HG03520 (cell line): ENCODE measurements around the gene DSCAML1.

ENCODE experiments used
- ATAC-seq: cut with Tn5 transposase; IDR thresholded peaks from one replicate; pipeline ENCODE4 v1.9.1; 2021; ENCODE audit warnings: mild to moderate bottlenecking, moderate library complexity; ENCODE audit not compliant: unreplicated experiment

The DSCAML1 gene

DNA sequence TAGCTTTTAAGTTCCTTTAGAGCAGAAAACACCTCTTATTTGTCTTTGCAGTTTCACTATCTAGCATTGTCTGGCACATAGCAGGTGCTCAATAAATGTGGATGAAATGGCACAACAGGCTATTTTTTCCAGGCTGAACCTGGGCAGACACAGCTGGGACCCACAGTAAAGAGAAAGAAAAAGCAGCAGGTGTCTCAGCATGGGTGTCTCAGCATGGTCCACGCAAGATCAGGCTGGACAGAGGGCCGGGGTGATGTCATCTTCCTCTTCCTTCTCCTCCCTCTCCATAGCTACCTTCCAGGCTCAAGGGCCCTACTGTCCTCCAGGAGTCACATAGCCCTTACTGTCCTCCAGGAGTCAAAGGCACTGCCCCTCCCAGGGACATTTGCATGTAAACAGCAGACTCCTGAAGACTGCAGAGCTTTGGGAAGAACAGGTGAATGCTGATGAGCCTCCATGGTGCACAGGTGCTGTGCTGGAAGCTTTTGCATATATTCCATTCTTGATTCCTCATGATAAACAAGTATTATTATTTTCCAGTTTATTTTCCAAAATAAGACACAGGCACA is 65.2 kb downstream of the DSCAML1 start:
- no peak for ATAC-seq

DNA sequence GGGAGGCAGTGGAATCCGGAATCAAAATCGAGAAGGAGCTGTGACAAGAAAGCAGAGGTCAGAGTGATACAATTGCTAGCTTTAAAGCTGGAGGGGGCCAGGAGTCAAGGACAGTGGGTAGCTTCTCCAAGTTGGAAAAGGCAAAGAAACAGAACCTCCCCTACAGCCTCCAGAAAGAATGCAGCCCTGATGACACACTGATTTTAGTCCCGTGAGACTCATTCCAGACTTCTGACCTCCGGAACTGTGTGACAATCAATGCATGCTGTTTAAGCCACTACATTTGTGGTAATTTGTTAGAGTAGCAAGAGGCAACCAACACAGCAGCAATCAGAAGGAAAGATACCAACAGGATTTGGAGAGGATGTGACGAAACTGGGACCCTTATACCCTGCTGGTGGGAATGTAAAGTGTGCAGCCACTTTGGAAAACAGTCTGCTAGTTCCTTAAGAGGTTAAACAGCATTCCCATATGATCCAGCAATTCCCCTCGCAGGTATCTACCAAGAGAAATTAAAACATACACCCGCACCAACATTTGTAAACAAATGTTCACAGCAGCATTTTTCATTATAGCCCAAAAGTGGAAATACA is 66.7 kb downstream of the DSCAML1 start:
- ATAC-seq = no peak

DNA sequence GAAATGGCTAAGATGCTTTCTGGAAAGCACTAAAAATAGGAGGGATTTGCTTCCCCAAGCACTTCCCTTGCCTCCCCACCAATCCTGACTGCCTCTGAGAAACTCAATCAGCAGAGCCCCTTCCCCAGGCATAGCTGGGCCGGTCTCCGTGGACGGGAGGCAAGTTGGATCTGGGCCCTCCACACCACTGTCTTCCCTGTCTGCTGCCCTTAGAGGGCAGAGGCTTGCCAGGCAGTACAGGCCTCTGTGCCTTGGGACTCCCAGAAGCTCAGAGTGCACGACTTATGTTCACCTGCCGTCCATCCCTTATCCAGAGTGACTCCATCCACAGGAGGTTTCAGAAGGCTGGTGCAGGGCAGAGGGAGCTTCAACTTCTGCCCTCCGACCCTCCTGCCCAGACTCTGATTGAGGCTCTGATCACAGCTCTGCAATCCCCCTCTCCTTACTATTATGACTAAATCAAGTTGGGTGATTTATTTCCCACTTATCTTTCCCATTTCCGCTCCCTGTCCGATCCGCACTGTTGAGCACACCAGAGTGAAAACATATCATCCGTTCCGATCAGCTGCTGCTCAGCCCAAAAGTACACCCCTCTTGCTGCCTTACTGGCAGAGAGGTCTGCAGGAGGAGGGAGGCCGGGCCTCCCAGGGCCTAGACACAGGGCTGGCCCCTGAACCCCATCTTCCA is 71.8 kb downstream of the DSCAML1 start:
- ATAC-seq = no peak

DNA sequence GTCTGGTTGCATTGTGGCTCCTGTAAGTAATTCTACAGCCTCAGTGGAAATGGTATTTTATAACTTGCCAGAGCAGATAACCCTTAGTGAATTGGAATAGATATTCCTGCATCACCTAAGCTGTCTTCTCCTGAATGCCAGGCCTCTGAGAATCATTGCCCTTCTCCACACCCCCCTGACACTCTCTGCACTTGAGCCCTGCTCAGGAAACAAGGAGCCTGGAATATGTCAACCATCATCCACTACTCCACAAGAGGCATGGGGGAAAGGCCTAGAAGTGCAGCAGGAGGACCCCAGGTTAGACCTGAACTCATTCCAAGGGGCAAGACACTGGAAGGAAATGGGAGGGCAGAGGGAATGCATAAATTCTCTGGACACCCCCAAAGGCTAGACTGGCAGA is 72.4 kb downstream of the DSCAML1 start:
- ATAC-seq = no peak

DNA sequence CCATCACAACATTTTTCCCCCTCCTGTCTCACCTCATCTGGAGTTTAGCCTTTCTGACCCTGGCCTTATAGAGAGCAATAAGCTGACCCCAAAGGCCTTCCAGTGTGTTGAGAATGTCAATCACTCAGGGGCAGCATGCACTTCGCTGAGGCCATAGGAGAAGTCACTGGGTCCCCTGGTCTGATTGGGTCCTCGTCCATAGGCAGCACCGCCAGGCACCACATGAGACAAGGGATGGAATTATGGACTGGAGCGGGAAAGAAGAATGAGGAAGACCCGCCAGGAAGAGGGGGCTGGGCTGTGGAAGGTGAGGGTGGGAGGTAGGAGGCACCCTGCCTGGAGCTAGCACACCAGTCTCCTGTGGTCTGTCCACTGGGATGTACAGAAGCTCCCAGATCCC is 72.9 kb downstream of the DSCAML1 start:
- no peak for ATAC-seq

DNA sequence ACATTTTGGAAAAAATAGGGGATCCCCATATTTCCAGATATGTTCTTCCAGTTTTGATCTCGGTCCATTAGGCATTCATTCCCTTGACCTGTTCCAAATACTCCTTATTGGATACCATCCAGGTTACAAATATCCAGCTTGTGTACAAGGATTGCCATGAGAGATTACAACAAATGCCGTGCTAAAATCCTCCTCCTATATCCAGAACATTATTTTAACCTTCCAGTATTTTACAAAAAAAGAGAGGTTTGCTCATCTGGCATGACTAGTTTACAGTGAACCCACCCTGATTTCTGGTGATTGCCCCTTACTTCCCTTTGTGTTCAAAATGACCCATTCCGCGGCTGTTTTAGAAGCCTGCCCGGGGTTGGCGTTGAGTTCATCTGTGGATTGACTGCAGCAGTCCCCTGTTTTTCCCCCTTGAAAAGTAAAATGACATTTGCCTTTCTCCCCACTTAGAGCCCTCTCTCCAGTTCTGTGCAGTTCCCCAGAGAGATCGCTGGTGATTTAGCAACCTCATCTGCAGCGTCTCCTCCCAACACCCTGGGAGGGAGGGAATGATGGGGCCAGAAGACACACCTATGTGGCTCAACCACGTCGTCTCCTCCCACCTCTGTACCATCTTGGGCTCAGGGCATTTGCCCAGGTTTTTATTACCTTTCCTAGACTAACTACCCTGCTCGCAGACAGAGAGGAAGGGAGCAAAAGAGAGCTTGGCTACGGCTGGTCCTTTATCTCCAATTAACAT is 73.6 kb downstream of the DSCAML1 start:
- no peak for ATAC-seq

DNA sequence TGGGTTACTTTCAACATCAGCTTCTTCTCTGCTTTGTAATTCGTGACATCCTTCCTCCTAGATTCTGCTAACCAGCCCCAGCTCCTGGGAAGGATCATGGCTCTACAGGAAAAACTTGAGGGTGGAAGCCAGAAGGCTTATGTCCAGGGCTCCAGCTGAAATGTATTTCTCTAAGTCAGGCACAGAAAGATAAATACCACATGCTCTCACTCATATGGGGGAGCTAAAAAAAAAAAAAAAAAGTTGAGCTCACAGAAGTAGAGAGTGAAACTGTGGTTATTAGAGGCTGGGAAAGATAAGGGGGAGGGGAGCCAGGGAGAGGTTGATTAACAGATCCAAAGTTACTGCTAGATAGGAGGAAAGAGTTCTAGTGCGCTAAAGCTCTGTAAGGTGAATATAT is 74.9 kb downstream of the DSCAML1 start:
- no peak for ATAC-seq

DNA sequence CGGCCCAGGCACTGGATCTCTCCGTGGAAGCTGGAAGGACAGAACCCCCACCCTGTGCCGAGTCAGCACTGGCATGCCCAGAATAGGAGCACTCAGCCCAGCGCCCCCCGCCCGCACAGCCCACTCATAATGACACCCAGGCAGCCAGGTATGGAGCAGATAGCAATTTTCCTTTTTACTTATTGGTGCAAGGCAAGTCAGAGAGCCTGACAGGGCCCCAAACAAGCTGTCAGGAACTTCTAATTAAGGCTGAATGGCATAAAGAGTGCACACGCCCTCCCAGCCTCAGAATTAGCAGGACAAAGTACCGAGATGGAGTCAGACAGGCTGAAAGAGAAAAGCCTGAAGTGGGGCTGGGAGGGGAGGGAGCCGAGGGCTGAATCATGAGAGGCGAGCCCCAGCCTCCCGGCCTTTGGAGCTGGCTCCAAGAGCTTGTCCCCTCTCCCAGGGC is 76.9 kb downstream of the DSCAML1 start:
- ATAC-seq = no peak

DNA sequence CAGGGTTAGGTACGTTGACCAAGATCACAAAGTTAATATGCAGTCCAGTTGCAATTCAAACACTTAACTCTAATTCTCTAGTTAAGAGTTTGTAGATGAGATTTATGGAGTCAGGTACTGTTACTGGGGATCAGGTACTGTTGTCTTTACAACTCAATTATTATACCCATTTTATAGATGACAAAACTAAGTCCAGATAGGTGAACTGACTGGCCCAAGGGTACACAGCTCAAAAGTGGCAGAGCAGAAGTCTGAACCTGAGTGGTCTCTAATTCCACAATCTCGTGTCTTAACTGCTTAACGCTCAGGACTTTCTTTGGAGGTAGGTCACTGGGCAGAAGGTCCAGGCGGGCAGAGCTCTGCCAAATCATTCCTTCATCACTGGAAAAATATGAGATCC is 77.5 kb downstream of the DSCAML1 start:
- no peak for ATAC-seq

DNA sequence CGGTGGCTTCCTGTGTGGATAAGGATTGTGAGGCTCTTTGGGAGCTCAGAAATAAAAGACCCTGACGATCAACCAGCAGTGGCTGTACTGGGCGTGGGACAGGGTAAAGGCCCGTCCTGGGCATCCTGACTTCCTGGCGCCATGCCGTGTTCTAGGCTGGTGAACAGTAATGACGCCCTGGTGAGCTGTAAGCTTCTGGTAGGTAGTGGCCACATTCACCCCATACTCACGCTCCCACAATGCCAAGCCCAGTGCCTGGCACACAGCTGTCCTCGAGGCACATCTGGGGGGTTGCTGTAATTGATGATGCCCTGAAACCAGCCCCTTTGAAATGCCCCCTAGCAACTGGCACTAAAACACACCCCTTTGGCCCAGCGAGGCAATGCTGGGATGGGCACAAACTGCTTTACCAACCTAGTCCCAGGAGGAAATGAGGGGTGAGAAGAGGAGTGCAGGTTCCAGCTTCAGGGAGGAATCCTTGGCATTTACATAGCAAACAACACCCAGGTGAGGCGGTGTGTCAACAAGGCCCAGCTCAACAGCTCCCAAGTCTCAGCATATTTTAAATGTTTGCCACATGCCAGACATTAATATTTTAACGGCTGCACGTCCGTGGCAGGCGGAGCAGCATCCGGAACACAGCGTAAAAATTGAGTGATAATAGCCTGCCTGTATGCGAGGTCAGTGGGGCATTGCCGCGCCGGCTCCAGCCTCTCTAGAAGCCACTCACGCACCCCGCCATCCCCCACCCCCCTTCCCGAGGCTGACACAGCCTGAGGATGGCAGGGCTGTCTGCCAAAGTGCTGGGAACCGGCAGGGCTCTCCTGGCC is 79.3 kb downstream of the DSCAML1 start:
- ATAC-seq = no peak

DNA sequence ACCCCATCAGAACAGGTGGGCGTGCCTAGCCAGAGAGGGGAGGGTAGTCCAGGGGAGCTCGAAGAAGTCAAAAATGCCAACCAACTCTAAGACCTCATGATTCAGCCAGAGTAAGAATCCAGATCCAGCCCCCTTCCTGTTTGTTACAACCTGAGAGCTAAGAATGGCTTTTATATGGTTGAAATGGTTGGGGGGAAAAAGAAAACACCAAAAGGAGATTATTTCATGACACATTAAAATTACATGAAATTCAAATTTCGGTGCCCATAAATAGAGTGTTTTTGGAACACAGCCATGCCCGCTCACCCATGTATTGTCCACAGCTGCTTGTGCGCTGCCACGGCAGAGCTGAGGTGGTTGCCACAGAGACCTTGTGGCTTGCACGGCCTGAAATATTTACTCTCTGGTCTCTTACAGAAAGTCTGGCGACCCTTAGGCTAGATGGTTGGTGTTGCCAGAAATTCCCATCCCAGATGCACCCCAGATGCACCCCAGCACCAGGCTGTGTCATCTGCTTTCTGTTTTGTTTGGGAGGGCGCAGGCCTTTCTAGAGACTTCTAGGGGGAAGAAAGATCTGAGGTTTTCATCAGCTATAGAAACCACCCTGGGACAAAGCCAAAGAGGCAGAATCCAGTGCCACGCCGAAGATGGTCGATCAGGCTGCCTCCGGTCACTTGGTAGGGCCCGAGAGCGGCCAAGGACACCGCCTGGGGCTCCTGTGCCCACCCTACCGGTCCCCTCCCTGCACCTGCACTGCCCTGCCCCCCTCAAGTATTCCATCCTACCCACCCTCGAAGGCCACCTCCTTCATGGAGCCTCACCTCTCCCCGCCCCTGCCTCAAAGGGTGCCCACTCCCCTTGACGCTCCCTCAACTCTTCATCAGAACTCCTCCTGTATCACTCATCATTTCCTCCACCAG is 80.2 kb downstream of the DSCAML1 start:
- no peak for ATAC-seq

DNA sequence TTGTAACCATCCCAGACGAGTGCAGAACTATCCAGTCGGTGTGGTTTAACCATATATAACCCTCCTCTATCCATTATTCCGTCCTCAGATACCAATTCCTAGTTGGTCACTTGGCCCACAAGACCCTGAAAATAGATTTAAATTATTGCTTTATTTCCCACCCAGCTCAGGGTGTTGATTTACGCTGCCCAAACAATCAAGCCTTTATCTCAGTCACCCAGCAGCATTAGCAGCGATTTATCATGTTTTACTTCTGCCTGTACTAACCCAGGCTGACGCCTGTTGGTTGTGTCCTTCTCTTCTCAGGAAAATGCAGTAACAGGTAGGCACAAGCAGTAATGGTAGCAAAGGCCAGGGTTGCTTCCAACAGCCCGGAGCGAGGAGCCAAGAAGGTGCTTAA is 81.2 kb downstream of the DSCAML1 start:
- ATAC-seq = no peak

DNA sequence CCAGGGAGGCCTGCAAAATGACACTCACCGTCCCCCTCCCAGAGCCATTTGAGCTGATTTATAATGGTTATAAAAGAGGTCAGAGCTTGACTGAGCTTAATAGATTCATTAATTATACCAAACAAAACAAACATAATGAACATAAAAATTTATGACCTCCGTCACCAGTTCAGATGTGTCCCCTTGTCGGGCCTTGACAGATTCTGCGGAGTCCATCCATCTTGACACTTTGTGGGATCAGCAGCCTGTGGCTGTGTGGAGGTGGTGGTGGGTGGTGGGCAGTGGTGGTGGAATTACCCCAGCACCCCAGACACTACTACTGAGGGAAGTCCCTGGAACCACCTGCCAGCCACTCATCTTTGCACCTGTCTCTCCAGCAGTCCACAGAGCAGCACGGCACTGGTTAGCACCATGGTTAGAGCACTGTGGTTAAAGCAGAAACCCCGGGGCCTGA is 83.5 kb downstream of the DSCAML1 start:
- no peak for ATAC-seq

DNA sequence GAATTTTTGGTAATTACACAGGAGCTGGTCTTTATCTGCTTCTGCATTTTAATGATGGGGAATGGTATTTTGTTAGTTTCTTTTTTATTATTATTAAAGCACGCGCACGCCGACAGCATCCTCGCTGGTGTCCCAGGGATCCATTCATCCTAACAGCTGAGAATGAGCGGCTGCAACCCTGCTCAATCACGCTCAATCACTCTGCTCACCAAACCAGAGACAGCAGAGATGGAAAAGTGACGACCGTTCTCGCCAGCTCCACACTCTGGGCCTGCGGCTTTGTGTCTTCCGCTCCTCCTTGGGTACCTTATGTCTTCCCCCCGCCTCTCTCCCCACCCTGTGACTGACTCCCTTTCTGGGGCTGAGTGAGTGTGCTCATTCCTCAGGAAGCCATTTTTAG is 84.5 kb downstream of the DSCAML1 start:
- ATAC-seq = no peak

DNA sequence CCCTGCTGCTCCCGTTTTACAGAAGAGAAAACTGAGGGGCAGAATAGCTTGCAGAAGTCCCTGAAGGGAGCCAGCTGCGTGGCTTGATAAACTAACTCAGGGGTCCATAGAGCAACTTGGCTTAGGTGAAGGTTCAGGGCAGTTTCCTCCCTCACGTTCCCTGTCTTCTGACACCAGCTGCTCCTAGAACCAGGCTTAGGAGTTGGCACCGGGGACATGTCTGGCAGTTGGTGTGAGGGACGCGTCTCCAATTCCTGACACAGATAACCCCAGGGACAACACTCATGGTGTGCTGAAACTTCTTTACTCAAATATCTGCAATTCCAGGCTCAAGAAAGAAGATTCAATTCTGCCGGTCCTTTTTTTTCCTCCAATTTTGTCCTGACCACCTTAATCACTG is 85.7 kb downstream of the DSCAML1 start:
- ATAC-seq = no peak

DNA sequence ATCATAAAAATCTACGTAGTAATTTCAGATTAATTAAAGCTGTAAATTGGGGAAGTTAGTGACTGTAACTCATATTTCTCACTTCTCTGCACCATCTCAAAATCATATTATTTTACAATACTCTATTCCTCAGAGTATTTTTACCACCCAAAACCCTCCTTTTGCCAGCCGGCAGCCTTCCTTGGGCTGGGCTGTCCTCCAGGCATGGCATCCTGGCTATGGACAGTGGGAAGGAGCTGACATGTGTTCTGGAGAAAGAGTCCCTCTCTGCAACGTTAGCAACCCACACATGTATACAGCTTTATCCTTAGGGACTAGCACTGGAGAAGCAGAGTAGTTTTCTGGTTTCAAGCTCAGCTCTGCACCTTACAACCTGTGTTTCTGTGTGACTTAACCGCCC is 86.8 kb downstream of the DSCAML1 start:
- ATAC-seq = no peak

DNA sequence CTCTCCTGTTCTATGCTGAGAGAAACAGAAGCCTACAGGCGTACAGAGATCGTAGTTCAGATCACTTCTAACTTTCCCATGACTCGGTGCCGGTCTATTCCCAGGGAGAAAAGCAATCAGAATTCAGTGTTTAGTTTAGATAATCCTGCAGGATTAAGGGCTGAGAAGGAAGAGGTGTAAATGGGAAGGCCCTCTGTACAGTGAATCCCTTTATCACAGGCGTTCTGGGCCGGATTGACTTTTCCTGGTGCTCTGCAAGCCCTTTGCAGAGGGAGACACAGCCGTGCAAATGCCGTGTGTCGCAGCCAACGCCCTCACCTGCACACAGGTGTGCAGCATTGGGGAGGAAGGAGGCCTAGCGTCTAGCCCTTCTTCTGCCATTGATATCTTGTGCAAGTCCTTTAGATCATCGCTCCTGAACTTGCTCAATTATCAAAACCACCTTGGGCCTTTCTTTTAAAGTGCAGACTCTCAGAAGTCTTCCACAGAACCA is 90.6 kb downstream of the DSCAML1 start:
- ATAC-seq = no peak

DNA sequence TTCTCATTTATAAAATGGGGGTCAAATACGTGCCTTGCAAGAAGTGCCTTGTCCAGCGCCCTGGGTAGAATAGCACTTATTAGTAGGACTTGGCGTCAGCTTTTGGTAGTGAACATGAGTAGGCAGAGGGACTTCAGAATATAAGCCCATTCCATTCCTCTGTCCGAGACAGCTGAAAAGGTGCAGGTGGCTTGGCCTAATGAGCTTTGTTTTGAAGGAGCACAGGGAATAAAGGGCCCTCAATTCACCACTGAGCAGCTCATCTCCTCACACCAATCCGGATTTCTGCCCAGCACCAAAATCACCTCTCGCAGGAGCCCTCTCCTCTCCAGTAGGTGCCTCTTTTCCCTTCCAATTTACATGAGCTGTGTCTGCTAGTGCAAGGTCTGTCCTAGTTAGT is 91.2 kb downstream of the DSCAML1 start:
- no peak for ATAC-seq

DNA sequence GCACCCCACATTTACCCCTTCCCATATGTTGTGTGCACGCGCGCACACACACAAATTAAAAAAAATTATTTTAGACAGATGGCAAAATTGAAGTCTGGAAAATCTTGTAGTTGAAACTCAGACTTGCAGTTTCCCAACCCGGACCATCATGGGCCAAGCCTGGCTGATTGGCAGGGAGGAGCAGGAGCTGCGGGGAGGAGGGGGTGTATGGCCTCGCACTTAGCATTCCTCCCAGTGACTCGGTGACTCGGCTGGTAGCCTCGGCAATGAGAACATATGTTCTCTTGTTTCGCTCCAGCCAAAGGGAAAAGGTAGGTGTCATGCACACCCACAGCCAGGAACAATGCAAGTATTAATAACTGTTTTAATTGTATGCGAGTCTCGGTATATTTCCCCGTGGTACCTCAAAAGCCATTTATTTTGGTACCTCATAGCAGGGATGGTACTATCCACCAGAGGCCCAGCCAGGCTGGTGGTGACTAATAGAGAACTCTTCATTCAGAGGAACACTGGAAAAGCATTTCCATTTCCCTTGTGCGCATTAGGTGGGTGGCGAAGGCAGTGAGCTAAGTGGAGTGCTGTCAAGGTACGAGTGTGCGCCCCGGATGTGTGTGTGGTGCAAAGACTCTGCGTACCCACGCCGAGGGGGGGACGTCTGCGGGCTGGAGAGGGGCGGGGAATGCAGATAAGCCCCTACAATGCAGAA is 92.5 kb downstream of the DSCAML1 start:
- ATAC-seq = no peak
